Gastroesophageal sphincter (tissue), 4 donors: Measurements from ENCODE around the gene GMDS. TPM values are rescaled to one million over a fixed set of nuclear protein-coding genes. Genes with fewer than 3 reads are reported as not detected.

Source experiments
- ATAC-seq: fragments of 150-250 bp; one replicate; pipeline ENCODE4 v1.9.1; 2016; ENCODE audit warnings: mild to moderate bottlenecking, moderate library complexity
- H3K27ac ChIP-seq, 4 donors: fragments of 200-600 bp; sonication (generic) in 3 of 4; 1 replicate in 3 of 4; 2 replicates in 1 of 4; pipeline ENCODE4 v1.5.1; 2016 to 2019
- H3K27me3 ChIP-seq: fragments of 200-600 bp; sonication (generic); one replicate; pipeline ENCODE4 v1.5.1; 2019
- H3K36me3 ChIP-seq, 2 donors: fragments of 200-600 bp; sonication (generic); one replicate each; pipeline ENCODE4 v1.5.1; 2019; ENCODE audit warnings: control low read depth in 1 of 2
- H3K4me1 ChIP-seq, 3 donors: fragments of 200-600 bp; sonication (generic); 1 replicate in 2 of 3; 2 replicates in 1 of 3; pipeline ENCODE4 v1.5.1; 2016 to 2019; ENCODE audit warnings: control low read depth in 2 of 3
- H3K4me3 ChIP-seq, 2 donors: fragments of 200-600 bp; sonication (generic); one replicate each; pipeline ENCODE4 v1.5.1; 2019; ENCODE audit warnings: mild to moderate bottlenecking in 1 of 2, moderate library complexity in 1 of 2
- H3K9me3 ChIP-seq, 3 donors: fragments of 200-600 bp; sonication (generic); one replicate each; pipeline ENCODE4 v1.5.1; 2017 to 2019; ENCODE audit warnings: control low read depth in 2 of 3
- EP300 ChIP-seq: sonication (generic); formaldehyde crosslinking; IDR thresholded peaks from one replicate; pipeline ENCODE4 v1.6.1; 2017; ENCODE audit warnings: antibody characterized with exemption, mild to moderate bottlenecking
- POLR2A ChIP-seq, 2 donors: fragments of 450-650 bp; IDR thresholded peaks; one replicate each; pipeline ENCODE4 v1.6.1; 2017; ENCODE audit warnings: antibody characterized with exemption in 2 of 2, mild to moderate bottlenecking in 2 of 2, moderate library complexity in 1 of 2
- POLR2AphosphoS5 ChIP-seq: sonication (generic); formaldehyde crosslinking; IDR thresholded peaks from one replicate; pipeline ENCODE4 v1.6.1; 2017; ENCODE audit warnings: antibody characterized with exemption
- WGBS, 2 donors: methylation state at CpG; one replicate each; pipeline ENCODE4 v1.1.5; 2018; ENCODE audit warnings: low coverage in 1 of 2; 5-methylcytosine and 5-hydroxymethylcytosine counted together
- total RNA-seq, 4 donors: library from RNA; depleted of rRNA; stranded (reverse); fragments of >200 nt; gene quantifications; one replicate each; pipeline ENCODE4 v1.1.0, GENCODE V29; 2016
- TF ChIP-seq, protein P1 (sequence below), 4 experiments: fragments of 200-600 bp in 2 of 4; fragments of 450-650 bp in 2 of 4; sonication (generic) in 1 of 4; IDR thresholded peaks; one replicate each; pipeline ENCODE4 v1.5.1; 2017 to 2019; ENCODE audit warnings: antibody characterized with exemption in 4 of 4, mild to moderate bottlenecking in 2 of 4, moderate library complexity in 2 of 4

The GMDS gene
- total RNA-seq, 4 donors from 2014 or later = 5.0 to 14.7 (median 6.4) TPM

DNA sequence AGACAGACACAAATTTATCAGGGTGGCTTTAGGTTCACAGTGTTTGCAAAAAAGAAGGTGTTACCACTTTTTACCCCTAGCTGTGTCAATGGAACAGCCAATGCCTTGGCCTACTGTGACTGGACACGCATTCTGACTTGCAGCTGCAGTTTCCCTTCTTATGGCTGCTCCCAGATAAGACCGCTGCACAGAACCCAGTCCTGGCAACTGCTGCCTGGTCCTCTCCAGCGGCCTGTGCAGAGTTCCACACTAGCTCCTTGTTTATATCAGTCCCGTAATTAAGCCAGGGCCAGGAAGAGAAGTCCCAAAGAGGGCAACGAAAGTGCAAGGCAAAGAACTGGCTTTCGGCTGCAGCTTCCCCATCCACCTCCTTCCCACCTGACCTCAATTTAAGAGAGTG, 352.7 kb downstream of the GMDS start:
- no peak for ATAC-seq
- Histone ChIP-seq H3K27ac (no peak overlapping the region), H3K4me3 (no peak overlapping the region), H3K4me1 (no peaks in the 10 kb centered on the region), H3K36me3 (no peaks in the 10 kb centered on the region), H3K27me3 (no peaks in the 10 kb centered on the region), H3K9me3 (no peaks in the 10 kb centered on the region)
- TF ChIP-seq POLR2AphosphoS5 (no peak), EP300 (no peak)
- TF ChIP-seq, protein P1, sequence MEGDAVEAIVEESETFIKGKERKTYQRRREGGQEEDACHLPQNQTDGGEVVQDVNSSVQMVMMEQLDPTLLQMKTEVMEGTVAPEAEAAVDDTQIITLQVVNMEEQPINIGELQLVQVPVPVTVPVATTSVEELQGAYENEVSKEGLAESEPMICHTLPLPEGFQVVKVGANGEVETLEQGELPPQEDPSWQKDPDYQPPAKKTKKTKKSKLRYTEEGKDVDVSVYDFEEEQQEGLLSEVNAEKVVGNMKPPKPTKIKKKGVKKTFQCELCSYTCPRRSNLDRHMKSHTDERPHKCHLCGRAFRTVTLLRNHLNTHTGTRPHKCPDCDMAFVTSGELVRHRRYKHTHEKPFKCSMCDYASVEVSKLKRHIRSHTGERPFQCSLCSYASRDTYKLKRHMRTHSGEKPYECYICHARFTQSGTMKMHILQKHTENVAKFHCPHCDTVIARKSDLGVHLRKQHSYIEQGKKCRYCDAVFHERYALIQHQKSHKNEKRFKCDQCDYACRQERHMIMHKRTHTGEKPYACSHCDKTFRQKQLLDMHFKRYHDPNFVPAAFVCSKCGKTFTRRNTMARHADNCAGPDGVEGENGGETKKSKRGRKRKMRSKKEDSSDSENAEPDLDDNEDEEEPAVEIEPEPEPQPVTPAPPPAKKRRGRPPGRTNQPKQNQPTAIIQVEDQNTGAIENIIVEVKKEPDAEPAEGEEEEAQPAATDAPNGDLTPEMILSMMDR (IDR thresholded peaks at IDR 0.05) = no peak
- WGBS, 2 donors = 80% methylated on average over 3 to 4 of the region's 6 CpGs

GRCh38 chr6:1890987-1891386, 354.4 kb downstream of the GMDS start:
- TF ChIP-seq POLR2A (IDR thresholded peaks at IDR 0.05) (no peak), EP300 (no peak), POLR2AphosphoS5 (no peak)
- TF ChIP-seq, protein P1 (IDR thresholded peaks at IDR 0.05) = no peak
- no peaks in the 10 kb centered on the region for H3K4me1 ChIP-seq

GRCh38 chr6:1890071-1890470, 355.3 kb downstream of the GMDS start:
- TF ChIP-seq EP300 (no peak), POLR2A (IDR thresholded peaks at IDR 0.05) (no peak), POLR2AphosphoS5 (no peak)
- 89 to 93% methylated on average over 5 to 8 of the region's 8 CpGs for WGBS, 2 donors
- H3K27me3 ChIP-seq = no peaks in the 10 kb centered on the region
- no peaks in the 10 kb centered on the region for H3K4me1 ChIP-seq
- no peak for ATAC-seq
- H3K4me3 ChIP-seq = no peak overlapping the region
- H3K27ac ChIP-seq = no peak overlapping the region
- H3K36me3 ChIP-seq = no peaks in the 10 kb centered on the region
- no peaks in the 10 kb centered on the region for H3K9me3 ChIP-seq

More at GRCh38 chr6:1890987-1891386, 354.4 kb downstream of the GMDS start:
- no peak overlapping the region for H3K4me3 ChIP-seq
- H3K27ac ChIP-seq = no peak overlapping the region
- WGBS, 2 donors = 89 to 100% methylated on average over 1 to 2 of the region's 2 CpGs
- no peaks in the 10 kb centered on the region for H3K36me3 ChIP-seq
- H3K27me3 ChIP-seq = no peaks in the 10 kb centered on the region
- H3K9me3 ChIP-seq = no peaks in the 10 kb centered on the region
- ATAC-seq = no peak

- TF ChIP-seq EP300 = no peak
- no peak for TF ChIP-seq POLR2A (IDR thresholded peaks at IDR 0.05)
- no peak for TF ChIP-seq POLR2AphosphoS5
- Histone ChIP-seq H3K27ac (no peak overlapping the region), H3K4me1 (no peaks in the 10 kb centered on the region), H3K9me3 (no peaks in the 10 kb centered on the region), H3K4me3 (no peak overlapping the region), H3K27me3 (no peaks in the 10 kb centered on the region), H3K36me3 (no peaks in the 10 kb centered on the region)
- 80 to 84% methylated on average over 8 of the region's 12 CpGs for WGBS, 2 donors
- ATAC-seq = no peak
These were observed 359.8 kb downstream of the GMDS start for GRCh38 chr6:1885576-1886011.

GRCh38 chr6:1884313-1884712, 361.1 kb downstream of the GMDS start:
- Histone ChIP-seq H3K4me1 (no peaks in the 10 kb centered on the region), H3K9me3 (no peaks in the 10 kb centered on the region), H3K36me3 (no peaks in the 10 kb centered on the region), H3K27me3 (no peaks in the 10 kb centered on the region), H3K27ac (no peak overlapping the region), H3K4me3 (no peak overlapping the region)
- WGBS, 2 donors = 71 to 75% methylated on average over 2 of the region's 2 CpGs
- no peak for ATAC-seq
- no peak for TF ChIP-seq POLR2AphosphoS5
- TF ChIP-seq EP300 = no peak
- TF ChIP-seq, protein P1 (IDR thresholded peaks at IDR 0.05) = no peak
- TF ChIP-seq POLR2A (IDR thresholded peaks at IDR 0.05) = no peak

DNA sequence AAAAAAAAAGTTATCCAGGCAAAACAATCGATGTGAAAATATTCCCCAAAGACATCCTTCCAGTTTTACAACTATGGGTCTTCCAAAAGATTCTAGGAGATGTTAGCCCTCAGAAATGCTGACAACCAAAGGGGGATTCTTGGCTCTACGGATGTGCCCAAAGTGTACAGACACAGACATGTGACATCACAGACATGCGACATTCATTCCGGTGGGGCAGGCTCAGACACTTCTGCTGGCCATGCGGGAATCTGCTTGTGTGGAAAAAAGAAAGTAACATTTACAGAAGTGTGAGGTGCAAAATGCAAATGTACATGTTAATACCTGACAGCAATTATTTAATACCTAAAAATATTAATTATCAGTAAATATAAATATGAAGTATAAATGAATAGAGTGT, 367.1 kb downstream of the GMDS start:
- Histone ChIP-seq H3K27ac (no peak overlapping the region), H3K9me3 (no peaks in the 10 kb centered on the region), H3K36me3 (no peaks in the 10 kb centered on the region), H3K27me3 (no peaks in the 10 kb centered on the region), H3K4me3 (no peak overlapping the region), H3K4me1 (no peaks in the 10 kb centered on the region)
- 88 to 100% methylated on average over 5 of the region's 5 CpGs for WGBS, 2 donors
- no peak for TF ChIP-seq EP300
- TF ChIP-seq, protein P1 (IDR thresholded peaks at IDR 0.05) = no peak
- TF ChIP-seq POLR2AphosphoS5 = no peak
- no peak for ATAC-seq
